Pancreas (tissue), 10 donors: ENCODE measurements around the gene SP5. TPM values are rescaled to one million over a fixed set of nuclear protein-coding genes. Genes with fewer than 3 reads are reported as not detected.

ENCODE experiments used
- ATAC-seq, 4 donors: fragments of 200-7000 bp; cut with Tn5 transposase; one replicate each; pipeline versions ENCODE4 v1.8.0 to v1.9.1; 2020; ENCODE audit warnings: mild to moderate bottlenecking in 4 of 4, moderate library complexity in 4 of 4
- DNase-seq, 6 donors: peaks; one replicate each; pipeline ENCODE4 v3.0.0-alpha.2; 2020
- FAIRE-seq: peaks from 2 replicates; lab custom pipeline; 2012; peaks lifted over from hg19 to GRCh38; lab: Jason Lieb, UNC
- H3K27ac ChIP-seq, 4 donors: fragments of 200-600 bp; sonication (generic); 1 replicate in 3 of 4; 2 replicates in 1 of 4; pipeline versions ENCODE4 v1.5.0 to v1.8.0; 2020
- H3K27me3 ChIP-seq, 4 donors: fragments of 200-600 bp; one replicate each; pipeline ENCODE4 v1.8.0; 2021
- H3K36me3 ChIP-seq, 3 donors: fragments of 200-600 bp; sonication (generic) in 1 of 3; one replicate each; pipeline versions ENCODE4 v1.5.0 to v1.8.0; 2020 to 2021
- H3K4me1 ChIP-seq, 3 donors: fragments of 200-600 bp; one replicate each; pipeline ENCODE4 v1.8.0; 2021
- H3K4me3 ChIP-seq, 4 donors: fragments of 200-600 bp; sonication (generic) in 2 of 4; one replicate each; pipeline versions ENCODE4 v1.5.0 to v1.8.0; 2020 to 2021
- H3K9me3 ChIP-seq, 4 donors: fragments of 200-600 bp; one replicate each; pipeline ENCODE4 v1.8.0; 2021
- WGBS, 2 donors: extraction: QIAGEN DNeasy Blood & Tissue Kit; methylation state at CpG; one replicate each; pipeline ENCODE4 v1.1.7; 2013; 5-methylcytosine and 5-hydroxymethylcytosine counted together
- intact Hi-C, 3 donors: fragments of 100-400 bp; cut with DNase I; formaldehyde crosslinking; loops; one replicate each; pipeline versions ENCODE4 v1.11.1 to v1.14.2; 2022
- polyA plus RNA-seq, 2 donors: library from polyadenylated mRNA; stranded (reverse); fragments of 200-250 nt; gene quantifications; one replicate each; pipeline ENCODE4 v1.2.3, GENCODE V29; 2013
- total RNA-seq, 6 donors: library from RNA; stranded (reverse); fragmentation: NEBNext Ultra II Directional in 4 of 6; extraction: Animal tissue kit (Norgen Biotek cat#: 25700) in 4 of 6; gene quantifications; one replicate each; pipeline versions ENCODE4 v1.2.1 to v1.2.4, GENCODE V29; 2021 to 2023
- TF ChIP-seq, protein P1 (sequence below), 4 donors: fragments of 200-600 bp; sonication (generic) in 3 of 4; IDR thresholded peaks; one replicate each; pipeline versions ENCODE4 v1.5.0 to v1.8.0; 2021; ENCODE audit warnings: antibody characterized with exemption in 4 of 4
- donor health status: healthy with polysubstance abuse.
- donor health status: DM: no; HTN: no; CAD: no; lungs with moderate emphysema.
- donor health status: DM: no; HTN: no; CAD: no.
- donor health status: control.
- donor health status: control.
- donor health status: Bipolar disorder and iron deficiency.
- donor health status: DM: yes; HTN: yes; CAD: no.
- donor health status: DM: no; HTN: no; CAD: no.
- donor health status: DM: no; HTN: no; CAD: no.
- donor health status: DM: yes; HTN: yes; CAD: no.

The SP5 gene
- total and polyA plus RNA-seq, 8 donors, result 0.08 to 2.1 (median 0.28) TPM; not detected in 1

DNA sequence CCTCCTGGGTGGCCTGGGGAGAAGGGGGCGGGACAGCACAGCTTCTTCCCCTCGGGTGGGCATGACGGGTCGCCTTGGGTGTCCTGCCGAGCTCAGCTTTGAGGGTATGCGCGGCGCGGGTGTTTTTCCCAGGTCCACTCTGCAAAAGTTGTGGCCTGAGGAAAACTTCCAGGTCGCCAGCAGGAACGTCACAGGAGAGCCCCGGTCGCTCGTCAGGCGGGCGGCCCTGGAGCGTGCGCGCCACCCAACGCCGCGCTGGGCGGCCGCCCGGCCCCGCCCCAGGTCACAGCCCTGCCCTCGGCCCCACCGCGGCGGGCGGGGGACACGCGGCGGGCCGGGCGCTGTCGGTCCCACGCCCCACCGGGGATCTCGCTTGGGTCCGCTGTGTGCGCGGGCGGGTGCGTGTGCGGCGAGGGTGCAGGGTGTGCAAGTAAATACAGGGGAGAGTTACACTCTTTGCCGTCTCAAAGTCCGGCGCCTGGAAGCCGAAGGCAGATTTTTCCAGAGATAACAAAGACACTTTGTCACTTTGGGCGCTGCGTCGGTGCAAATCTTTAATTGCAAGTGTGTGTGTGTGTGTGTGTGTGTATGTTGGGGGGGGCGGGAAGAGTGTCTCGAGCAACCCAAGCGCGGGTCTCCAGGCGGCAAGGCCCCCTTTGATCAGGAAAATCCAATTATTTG is 616 bp upstream of the SP5 start:
- TF ChIP-seq, protein P1, sequence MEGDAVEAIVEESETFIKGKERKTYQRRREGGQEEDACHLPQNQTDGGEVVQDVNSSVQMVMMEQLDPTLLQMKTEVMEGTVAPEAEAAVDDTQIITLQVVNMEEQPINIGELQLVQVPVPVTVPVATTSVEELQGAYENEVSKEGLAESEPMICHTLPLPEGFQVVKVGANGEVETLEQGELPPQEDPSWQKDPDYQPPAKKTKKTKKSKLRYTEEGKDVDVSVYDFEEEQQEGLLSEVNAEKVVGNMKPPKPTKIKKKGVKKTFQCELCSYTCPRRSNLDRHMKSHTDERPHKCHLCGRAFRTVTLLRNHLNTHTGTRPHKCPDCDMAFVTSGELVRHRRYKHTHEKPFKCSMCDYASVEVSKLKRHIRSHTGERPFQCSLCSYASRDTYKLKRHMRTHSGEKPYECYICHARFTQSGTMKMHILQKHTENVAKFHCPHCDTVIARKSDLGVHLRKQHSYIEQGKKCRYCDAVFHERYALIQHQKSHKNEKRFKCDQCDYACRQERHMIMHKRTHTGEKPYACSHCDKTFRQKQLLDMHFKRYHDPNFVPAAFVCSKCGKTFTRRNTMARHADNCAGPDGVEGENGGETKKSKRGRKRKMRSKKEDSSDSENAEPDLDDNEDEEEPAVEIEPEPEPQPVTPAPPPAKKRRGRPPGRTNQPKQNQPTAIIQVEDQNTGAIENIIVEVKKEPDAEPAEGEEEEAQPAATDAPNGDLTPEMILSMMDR (IDR thresholded peaks at IDR 0.05), result no peak
- peak; percentile 74 to 82 (median 80) for ATAC-seq
- Histone ChIP-seq H3K4me1 (peaks cover 3 to 14% (median 13%) of the 10 kb centered on the region in 3 donors), H3K27me3 (no peaks in the 10 kb centered on the region), H3K27ac (peak overlapping the region in 2 of 4 donors; percentile 35 to 51), H3K36me3 (no peaks in the 10 kb centered on the region), H3K4me3 (peak overlapping the region; percentile 6 to 59 (median 44)), H3K9me3 (no peaks in the 10 kb centered on the region)
- intact Hi-C loops, result loop anchor here in 1 of 3 donors (10.0 kb wide), 1 partner anchor 60 kb away; the partner anchor contains the start of gene ERICH2
- WGBS, 2 donors, result 0 to 1% methylated on average over 45 to 59 of the region's 59 CpGs
- DNase-seq, result peak; percentile 47 to 81 (median 58)
- FAIRE-seq, result no peak

DNA sequence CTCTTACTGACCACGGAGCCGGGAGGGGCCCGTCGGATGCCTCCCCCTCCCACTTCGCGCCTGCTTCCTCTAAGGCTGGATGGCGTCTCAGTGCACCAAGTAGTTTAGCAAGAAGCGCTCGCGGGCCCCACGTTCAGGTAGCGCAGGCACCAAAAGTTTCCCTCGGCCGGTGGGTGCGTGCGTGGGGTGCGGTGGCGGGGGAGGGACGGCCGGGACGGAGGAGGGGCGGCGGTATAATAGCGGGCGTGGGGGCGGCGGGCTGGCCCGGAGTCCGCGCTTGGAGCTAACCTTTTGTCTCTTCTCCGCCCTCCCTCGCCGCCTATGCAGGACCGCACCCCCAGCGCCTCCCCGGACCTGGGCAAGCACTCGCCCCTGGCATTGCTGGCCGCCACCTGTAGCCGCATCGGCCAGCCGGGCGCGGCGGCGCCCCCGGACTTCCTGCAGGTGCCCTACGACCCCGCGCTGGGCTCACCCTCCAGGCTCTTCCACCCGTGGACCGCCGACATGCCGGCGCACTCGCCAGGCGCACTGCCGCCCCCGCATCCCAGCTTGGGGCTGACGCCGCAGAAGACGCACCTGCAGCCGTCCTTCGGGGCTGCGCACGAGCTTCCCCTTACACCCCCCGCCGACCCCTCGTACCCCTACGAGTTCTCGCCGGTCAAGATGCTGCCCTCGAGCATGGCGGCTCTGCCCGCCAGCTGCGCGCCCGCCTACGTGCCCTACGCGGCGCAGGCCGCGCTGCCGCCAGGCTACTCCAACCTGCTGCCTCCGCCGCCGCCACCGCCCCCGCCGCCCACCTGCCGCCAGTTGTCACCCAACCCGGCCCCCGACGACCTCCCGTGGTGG is 1.0 kb downstream of the SP5 start:
- DNase-seq (peak in 3 of 6 donors; percentile 27 to 81 (median 66)), FAIRE-seq (no peak), ATAC-seq (no peak)
- Histone ChIP-seq H3K27ac (no peak overlapping the region), H3K27me3 (no peaks in the 10 kb centered on the region), H3K36me3 (no peaks in the 10 kb centered on the region), H3K9me3 (no peaks in the 10 kb centered on the region), H3K4me1 (peaks cover 3 to 14% (median 13%) of the 10 kb centered on the region in 3 donors), H3K4me3 (peak overlapping the region in 3 of 4 donors; percentile 6 to 59 (median 48))
- 20 to 22% methylated on average over 66 to 95 of the region's 95 CpGs for WGBS, 2 donors
- TF ChIP-seq, protein P1 (IDR thresholded peaks at IDR 0.05), result no peak
- intact Hi-C loops, result loop anchor here in 1 of 3 donors (10.0 kb wide), 1 partner anchor 59 kb away; the partner anchor contains the start of gene ERICH2

DNA sequence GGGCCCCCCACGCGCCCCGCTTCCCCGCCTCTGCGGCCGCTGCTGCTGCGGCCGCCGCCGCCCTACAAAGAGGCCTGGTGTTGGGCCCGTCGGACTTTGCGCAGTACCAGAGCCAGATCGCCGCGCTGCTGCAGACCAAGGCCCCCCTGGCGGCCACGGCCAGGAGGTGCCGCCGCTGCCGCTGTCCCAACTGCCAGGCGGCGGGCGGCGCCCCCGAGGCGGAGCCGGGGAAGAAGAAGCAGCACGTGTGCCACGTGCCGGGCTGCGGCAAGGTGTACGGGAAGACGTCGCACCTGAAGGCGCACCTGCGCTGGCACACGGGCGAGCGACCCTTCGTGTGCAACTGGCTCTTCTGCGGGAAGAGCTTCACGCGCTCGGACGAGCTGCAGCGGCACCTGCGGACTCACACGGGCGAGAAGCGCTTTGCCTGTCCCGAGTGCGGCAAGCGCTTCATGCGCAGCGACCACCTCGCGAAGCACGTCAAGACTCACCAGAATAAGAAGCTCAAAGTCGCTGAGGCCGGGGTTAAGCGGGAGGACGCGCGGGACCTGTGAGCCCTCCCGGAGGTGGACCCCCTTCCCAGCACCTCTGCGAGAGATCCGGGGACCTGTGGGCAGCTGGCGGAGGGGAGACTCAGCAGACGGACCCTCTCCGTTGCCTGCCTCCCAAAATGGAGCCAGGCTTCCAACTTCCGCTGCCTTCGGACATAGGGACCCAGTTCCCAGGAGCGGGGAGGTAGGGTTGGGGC is 1.9 kb downstream of the SP5 start:
- DNase-seq (peak in 4 of 6 donors; percentile 15 to 70 (median 58)), ATAC-seq (no peak), FAIRE-seq (no peak)
- H3K27me3 ChIP-seq, result no peaks in the 10 kb centered on the region
- H3K9me3 ChIP-seq, result no peaks in the 10 kb centered on the region
- 40 to 47% methylated on average over 61 to 74 of the region's 74 CpGs for WGBS, 2 donors
- H3K4me1 ChIP-seq, result peaks cover 3 to 13% (median 12%) of the 10 kb centered on the region in 3 donors
- no peak overlapping the region for H3K27ac ChIP-seq
- intact Hi-C loops, result loop anchor here in 1 of 3 donors (10.0 kb wide), 1 partner anchor 58 kb away; the partner anchor contains the start of gene ERICH2
- H3K36me3 ChIP-seq, result no peaks in the 10 kb centered on the region
- TF ChIP-seq, protein P1 (IDR thresholded peaks at IDR 0.05), result peak; percentile 23 to 38 (median 26)
- peak overlapping the region in 1 of 4 donors; percentile 12 for H3K4me3 ChIP-seq

DNA sequence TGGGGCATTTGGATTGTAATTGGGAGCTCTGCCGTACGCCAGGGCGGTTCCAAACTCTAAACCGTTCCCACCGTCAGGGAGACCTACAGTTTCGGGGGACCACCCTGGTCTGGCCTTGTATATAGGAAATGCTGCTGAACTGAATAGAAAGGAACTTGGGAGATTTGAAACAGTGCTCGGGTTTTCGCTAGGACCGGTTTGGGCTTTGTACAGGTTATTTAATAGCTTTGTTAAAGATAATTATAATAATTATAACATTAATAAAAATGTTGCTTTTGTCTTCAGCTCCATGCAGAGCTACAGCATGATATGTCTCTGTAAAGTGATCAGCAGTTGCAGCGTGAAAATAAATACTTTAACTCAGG is 2.4 kb downstream of the SP5 start:
- Histone ChIP-seq H3K36me3 (no peaks in the 10 kb centered on the region), H3K4me1 (peaks cover 0 to 8% (median 7%) of the 10 kb centered on the region in 3 donors), H3K27me3 (no peaks in the 10 kb centered on the region), H3K9me3 (no peaks in the 10 kb centered on the region), H3K27ac (no peak overlapping the region), H3K4me3 (no peak overlapping the region)
- ATAC-seq (no peak), FAIRE-seq (no peak), DNase-seq (no peak)
- WGBS, 2 donors, result 69 to 79% methylated on average over 10 of the region's 10 CpGs
- intact Hi-C loops, result loop anchor here in 1 of 3 donors (10.0 kb wide), 1 partner anchor 57 kb away; the partner anchor contains the start of gene ERICH2
- TF ChIP-seq, protein P1 (IDR thresholded peaks at IDR 0.05), result no peak
